A549 (cell line): ENCODE measurements around the gene TIGD1.

ENCODE experiments used
- EP300 ChIP-seq, 2 experiments: fragments of >200 bp; sonication (Bioruptor Twin); formaldehyde crosslinking; IDR thresholded peaks; 2 replicates in 1 of 2; 3 replicates in 1 of 2; pipeline ENCODE4 v1.6.1; 2016 to 2017
- ESRRA ChIP-seq: fragments of 150-350 bp; IDR thresholded peaks from 2 replicates; pipeline ENCODE4 v1.6.1; 2014; ENCODE audit warnings: mild to moderate bottlenecking, low read length, borderline replicate concordance
- JUNB ChIP-seq: fragments of >200 bp; sonication (Bioruptor Twin); formaldehyde crosslinking; IDR thresholded peaks from 2 replicates; pipeline ENCODE4 v1.6.1; 2016
- KDM1A ChIP-seq: fragments of 200-600 bp; sonication (generic); IDR thresholded peaks from 2 replicates; pipeline ENCODE4 v1.6.1; 2016; ENCODE audit warnings: low read depth, mild to moderate bottlenecking
- MAFK ChIP-seq: fragments of 450-650 bp; IDR thresholded peaks from 2 replicates; pipeline ENCODE4 v1.6.1; 2014; ENCODE audit not compliant: partially characterized antibody
- MAZ ChIP-seq: fragments of 150-350 bp; IDR thresholded peaks from 2 replicates; pipeline ENCODE4 v1.6.1; 2014; ENCODE audit warnings: antibody characterized with exemption, low read depth, low read length, borderline replicate concordance
- POLR2A ChIP-seq: IDR thresholded peaks from 2 replicates; pipeline ENCODE4 v1.6.1; 2012; ENCODE audit warnings: mild to moderate bottlenecking, low read length
- RAD21 ChIP-seq, 2 experiments: fragments of >200 bp in 1 of 2; sonication (Bioruptor Twin) in 1 of 2; formaldehyde crosslinking in 1 of 2; IDR thresholded peaks in 1 of 2; conservative IDR thresholded peaks in 1 of 2; 2 replicates in 1 of 2; 3 replicates in 1 of 2; pipeline ENCODE4 v1.6.1; 2012 to 2018; ENCODE audit warnings: inconsistent platforms in 1 of 2
- RFX5 ChIP-seq: fragments of 450-650 bp; IDR thresholded peaks from 2 replicates; pipeline ENCODE4 v1.7.1; 2014; ENCODE audit warnings: antibody characterized with exemption, mild to moderate bottlenecking, moderate library complexity
- TF ChIP-seq, protein P1 (sequence below): fragments of >200 bp; sonication (Bioruptor Twin); formaldehyde crosslinking; IDR thresholded peaks from 3 replicates; pipeline ENCODE4 v1.5.1; 2016
- TF ChIP-seq, protein P2 (sequence below): fragments of 450-650 bp; IDR thresholded peaks from 2 replicates; pipeline ENCODE4 v1.6.1; 2014; ENCODE audit warnings: antibody characterized with exemption

DNA sequence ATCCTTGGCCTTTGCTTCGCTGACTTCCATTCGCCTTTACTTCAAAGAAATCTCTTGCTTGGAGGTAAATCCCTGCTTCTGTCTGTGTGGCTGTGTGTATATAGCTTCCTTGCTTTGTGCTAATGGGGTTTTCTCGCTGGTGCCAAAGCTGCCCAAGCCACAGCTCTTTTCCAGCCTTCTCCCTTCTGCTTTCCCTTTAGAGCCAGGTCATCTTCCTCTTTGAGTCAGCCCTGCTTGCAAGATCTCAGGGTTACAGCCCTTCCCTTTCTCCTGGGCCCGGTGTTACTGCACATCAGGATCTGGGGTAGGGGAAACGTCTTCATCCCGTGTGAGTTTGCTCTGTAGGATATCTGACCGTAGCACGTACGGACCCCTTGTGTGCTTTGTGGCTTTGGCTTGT is 19.2 kb upstream of the TIGD1 start:
- TF ChIP-seq, protein P1, sequence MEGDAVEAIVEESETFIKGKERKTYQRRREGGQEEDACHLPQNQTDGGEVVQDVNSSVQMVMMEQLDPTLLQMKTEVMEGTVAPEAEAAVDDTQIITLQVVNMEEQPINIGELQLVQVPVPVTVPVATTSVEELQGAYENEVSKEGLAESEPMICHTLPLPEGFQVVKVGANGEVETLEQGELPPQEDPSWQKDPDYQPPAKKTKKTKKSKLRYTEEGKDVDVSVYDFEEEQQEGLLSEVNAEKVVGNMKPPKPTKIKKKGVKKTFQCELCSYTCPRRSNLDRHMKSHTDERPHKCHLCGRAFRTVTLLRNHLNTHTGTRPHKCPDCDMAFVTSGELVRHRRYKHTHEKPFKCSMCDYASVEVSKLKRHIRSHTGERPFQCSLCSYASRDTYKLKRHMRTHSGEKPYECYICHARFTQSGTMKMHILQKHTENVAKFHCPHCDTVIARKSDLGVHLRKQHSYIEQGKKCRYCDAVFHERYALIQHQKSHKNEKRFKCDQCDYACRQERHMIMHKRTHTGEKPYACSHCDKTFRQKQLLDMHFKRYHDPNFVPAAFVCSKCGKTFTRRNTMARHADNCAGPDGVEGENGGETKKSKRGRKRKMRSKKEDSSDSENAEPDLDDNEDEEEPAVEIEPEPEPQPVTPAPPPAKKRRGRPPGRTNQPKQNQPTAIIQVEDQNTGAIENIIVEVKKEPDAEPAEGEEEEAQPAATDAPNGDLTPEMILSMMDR, result no peak
- TF ChIP-seq MAZ (no peak), RAD21 (conservative IDR thresholded peaks at IDR 0.05 in 1 of 2, IDR thresholded peaks at IDR 0.05 in 1 of 2) (no peak), MAFK (no peak), RFX5 (no peak), POLR2A (no peak), KDM1A (no peak), EP300 (IDR thresholded peaks at IDR 0.05) (no peak), JUNB (no peak), ESRRA (no peak)
- TF ChIP-seq, protein P2, sequence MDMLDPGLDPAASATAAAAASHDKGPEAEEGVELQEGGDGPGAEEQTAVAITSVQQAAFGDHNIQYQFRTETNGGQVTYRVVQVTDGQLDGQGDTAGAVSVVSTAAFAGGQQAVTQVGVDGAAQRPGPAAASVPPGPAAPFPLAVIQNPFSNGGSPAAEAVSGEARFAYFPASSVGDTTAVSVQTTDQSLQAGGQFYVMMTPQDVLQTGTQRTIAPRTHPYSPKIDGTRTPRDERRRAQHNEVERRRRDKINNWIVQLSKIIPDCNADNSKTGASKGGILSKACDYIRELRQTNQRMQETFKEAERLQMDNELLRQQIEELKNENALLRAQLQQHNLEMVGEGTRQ, result no peak
